Measurements from ENCODE around the gene ARL4C. TPM values are rescaled to one million over a fixed set of nuclear protein-coding genes. Genes with fewer than 3 reads are reported as not detected.

Gene ARL4C
- total RNA-seq, 1 experiment from 2014 or later = 6.7 TPM

DNA sequence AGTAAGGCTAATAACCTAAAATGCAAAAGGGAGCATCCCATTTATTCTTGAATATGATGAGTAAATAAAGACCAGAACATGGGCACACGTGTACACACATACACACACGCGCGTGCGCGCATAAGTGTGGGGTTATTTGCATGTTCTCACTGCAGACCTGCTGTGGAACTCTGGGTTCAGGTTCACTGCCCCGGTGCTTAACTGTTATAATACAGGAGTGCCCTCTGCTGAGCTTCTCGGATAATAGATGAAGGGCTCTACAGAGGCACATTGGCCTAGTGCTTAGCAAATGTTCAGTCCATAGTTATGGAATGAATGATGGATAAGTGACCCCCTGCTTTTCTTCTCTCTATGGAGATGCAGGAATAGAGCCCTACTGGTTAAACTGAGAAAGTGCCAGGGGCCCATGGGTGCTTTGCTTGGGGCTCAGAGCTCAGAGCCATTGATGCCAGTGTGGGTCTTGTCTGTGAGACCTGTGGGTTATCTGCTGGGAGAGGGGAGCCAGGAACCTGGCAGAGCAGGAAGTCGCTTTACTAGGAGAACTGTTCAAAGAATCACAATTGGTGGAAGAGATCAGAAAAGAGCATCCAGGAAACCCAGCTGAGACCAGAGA, 3.6 kb upstream of the ARL4C start:
- DNase-seq (ENCODE audit: low spot score) = peak; percentile 62

DNA sequence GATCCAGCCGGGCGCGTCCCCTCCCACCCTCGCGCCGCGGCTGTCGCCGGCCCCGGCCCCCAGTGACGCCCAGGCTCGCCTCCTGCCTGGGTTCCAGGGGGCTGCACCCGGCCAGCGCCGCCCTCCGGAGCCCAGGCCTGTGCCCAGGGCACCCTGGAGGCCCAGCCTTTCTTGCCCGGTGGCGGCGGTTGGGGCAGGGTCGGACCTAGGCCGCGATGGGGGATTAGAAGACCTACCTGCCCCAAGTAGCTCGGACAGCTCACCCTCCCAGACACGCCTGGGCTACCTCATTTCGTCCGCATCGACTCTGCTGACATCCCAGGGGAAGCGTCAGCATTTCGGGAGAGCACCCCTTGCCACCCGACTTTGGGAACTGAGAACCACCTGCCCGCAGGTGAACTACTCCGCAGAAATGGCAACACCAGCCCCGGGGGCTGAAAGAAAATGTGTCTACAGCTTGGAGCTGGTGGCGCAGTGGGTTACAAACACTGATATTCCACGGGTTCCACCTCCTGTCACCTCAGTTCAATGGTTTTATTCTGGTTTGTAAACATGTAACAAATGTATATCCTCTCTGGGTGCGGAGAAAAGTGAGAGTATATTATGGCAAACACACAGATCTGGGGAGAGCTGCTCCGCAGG, 834 bp upstream of the ARL4C start:
- DNase-seq (ENCODE audit: low spot score) = no peak

DNA sequence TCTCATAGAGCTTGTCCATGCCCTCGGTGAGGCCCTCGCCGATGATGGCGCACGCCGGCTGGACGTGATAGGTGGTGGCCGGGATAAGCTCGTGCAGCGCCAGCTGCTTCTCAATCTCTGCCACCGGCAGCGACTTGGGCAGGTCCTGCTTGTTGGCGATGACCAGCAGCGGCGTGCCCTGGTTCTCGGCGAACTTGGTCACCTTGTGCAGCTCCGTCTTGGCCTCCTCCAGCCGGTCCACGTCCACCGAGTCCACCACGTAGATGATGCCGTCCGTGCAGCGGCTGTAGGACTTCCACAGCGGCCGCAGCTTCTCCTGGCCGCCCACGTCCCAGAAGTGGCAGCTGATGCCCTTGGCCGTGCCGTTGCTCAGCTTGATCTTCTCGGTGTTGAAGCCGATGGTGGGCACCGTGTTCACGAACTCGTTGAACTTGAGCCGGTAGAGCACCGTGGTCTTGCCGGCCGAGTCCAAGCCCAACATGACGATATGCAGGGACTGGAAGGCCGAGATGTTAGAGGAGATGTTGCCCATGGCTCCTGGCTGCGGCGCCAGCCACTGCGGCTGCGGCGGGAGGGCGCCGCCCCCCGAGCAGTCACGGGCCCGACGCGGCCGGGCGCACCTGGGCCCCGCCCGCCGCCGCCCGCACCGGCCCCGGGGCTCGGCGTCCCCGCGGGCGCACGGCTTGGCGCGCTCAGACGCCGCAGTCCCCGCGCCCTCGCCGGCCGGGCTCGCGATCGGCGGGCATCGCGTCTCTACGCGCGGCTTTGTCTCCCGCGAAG, 636 bp downstream of the ARL4C start:
- peak; percentile 33 for DNase-seq (ENCODE audit: low spot score)

DNA sequence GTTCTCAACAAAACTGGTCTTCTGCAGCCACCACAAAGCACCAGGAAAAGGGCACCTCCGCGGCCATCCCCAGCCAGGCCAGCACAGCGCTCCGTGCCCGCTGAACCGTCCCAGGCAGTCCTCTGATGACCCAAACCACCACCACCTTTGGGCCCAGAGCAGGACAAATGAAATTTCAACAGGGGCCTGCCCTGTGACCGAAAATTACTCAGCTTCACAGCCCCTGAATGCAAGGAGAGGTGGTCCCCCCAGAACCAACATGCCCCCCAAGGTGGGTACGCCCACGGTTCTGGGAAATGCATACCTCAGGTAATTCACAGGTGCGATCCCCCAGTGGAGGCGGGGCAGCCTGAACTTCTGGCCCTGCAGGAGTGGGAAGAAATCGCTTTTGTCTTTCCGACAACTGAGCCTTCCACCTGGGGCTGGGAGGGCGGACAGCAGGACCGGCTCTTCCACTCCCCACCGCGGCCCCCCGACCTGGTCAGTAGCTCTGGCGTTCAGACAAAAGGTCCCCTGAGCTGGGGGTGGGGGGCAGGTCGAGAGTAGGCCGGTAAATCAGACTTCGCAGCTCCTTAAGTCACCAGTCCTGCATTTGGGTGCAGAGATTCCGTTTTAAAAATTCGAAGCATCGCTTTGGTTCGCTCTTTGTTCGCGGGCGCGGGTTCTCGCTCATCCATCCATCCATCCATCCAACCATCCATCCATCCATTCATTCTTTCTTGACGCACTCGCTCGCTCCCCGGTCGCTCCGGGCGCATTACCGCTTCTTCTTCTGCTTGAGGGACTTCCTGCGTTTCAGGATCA, 1.4 kb downstream of the ARL4C start:
- no peak for DNase-seq (ENCODE audit: low spot score)

DNA sequence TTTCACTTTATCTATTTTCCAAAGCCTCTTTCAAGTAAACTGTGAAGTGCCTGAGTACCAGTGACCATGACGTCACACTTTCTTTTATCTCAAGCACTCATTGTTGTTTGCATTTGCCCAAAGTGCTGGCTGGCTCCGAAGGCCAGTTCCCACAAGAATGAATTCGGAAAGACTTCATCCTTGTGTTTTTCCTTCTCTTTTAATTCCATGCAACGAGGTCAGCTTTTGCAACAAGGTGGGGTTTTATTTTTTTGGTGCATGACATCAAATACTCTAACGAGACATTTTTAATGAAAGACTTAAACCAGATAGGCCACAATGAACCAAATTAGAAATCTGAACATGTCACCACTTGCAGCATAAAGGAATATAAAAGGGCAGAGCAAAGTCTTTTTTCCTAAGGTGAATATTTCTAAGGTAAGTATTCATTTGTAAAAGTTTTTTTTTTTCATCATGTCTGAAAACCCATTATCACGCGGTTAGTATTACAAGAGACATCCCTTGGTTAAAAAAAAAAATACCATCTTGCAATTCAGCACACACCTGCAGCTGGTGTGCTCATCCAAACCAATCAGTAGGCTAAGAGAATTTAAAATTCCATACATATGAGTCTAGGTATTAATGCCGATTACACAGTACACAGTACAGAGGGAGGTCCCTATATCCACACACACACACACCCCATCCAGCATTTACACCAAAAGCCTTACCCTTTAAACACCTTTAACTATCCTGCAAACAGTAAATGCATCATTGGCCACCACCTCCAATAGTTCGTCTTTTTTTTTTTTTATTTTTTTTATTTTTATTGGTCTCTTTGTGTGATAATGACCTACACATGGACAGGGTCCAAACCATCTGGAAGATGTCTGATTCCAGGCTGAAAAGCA, 2.3 kb downstream of the ARL4C start:
- peak; percentile 60 for DNase-seq (ENCODE audit: low spot score)

DNA sequence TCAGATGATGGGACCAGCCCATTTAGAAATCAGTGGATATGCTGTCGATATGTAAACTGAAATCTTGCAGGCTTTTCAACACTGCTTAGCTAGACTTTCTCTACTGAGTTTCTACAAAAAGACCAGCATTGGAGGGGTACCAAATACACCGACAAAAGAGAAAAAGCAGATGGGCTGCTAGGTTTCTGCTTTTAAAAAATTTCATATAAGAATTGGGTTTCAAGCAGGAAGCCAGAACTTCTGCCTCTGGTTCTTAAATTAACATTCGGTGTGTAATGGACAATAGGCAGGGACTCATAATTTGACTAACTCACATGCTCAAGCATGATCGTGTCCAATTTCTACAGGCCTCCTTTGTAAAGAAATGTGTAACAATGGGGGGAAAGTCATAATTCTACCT, 3.1 kb downstream of the ARL4C start:
- no peak for DNase-seq (ENCODE audit: low spot score)

DNA sequence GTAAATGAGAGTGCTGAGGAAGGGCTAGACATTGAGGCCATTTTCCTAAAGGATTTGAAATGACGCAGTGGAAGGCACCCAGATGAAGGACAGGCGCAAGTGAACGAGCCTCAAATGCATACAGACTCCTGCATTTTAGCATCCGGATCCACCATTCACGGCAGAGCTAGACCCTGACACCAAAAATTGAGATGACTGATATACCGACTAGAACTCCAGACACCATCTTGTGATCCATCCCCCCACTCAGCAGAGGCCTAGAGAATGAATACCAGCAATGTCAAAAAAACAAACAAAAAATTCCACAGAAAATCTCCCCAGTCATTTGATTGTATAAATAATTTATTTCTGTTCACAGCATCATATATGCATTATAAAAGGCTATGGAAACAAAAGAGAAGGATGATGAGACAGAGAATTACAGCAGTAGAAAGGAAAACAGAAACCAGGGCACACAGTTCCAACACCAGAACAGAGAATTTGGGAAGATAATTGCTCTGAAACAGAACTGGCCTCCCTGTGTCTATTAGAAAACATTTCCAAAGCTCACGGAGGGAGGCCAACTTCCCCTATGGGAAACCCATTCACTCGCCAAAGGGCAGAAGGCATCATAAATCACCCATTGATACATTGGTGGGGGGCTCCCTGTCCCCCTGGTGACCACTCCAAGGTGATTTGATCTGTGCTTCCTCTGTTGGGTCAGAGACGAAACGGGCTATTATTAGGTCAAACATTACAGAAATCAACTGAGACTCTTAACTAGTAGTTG, 4.0 kb downstream of the ARL4C start:
- DNase-seq (ENCODE audit: low spot score) = no peak

DNA sequence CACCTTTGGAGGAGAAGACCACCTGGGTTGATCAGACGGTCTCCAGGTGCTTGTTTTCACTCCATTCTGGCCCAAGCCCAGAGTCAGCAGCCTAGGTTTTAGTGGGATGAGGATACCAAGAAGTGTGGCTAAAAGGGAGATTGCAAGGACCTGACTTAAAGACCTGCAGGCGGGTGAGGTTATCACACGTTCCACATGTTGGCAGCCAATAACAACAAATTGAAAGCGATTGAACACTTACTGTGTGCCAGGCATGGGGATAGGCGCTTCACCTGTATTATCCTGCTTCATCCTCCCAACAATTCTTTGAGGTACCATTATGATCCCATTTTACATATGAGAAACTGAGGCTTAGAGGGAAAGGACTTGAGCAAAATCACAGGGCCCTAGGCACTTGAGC, 5.0 kb downstream of the ARL4C start:
- no peak for DNase-seq (ENCODE audit: low spot score)

DNA sequence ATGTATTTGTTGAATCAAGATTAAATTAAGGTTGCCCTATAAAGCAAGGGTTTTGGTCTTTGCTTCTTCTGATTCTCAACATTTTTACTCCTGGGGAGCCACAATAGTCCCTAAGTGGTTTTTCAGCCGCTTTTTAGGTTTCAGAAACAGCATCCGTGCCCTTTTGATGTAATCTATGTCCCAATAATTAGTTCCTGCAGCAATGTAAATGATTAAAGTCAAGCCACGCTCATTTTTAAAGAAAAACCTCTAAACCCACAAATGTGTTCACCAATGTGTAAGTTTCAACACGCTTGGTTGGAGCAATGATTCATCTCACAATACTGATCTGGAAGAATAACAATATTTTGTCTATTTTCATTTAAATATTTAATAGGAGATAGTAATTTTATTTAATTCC, 5.6 kb downstream of the ARL4C start:
- no peak for DNase-seq (ENCODE audit: low spot score)

DNA sequence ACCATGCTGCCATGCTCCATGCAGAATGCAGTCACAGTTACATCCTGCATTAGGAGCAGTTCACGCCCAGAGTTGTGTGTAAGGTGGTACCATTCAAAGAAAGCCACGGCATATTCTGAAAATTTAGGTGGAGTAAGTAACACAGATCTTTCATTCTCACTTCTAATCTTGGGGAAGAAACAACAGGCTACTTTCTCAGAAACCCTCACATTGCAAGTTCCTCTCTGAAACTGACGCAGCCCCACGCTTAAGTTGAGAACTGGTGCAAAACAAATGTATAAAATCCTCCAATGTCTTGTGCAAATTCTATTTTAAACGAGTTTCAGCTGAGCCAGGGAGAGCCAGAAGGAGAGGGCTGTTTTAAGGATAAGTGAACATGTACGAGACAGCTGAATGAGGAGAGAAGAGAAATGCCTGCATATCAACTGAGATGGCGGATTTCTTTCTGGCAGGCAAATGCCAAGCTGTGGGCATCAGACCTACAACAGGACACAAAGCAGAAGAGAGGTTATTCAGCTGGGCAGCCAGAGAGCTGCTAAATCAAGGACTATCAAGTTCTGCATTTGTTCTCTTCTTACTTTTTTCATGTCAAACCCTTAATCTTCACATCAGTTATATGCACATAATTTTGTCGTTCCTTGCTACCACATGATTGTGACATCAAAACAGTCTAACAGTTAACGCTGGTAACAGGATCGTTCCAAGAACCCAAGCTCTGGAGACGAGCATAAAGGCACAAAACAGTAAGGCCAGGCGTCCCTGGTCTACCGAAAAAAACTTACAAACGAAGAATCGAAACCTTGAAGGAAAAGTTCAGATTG, 6.4 kb downstream of the ARL4C start:
- DNase-seq (ENCODE audit: low spot score) = no peak

DNA sequence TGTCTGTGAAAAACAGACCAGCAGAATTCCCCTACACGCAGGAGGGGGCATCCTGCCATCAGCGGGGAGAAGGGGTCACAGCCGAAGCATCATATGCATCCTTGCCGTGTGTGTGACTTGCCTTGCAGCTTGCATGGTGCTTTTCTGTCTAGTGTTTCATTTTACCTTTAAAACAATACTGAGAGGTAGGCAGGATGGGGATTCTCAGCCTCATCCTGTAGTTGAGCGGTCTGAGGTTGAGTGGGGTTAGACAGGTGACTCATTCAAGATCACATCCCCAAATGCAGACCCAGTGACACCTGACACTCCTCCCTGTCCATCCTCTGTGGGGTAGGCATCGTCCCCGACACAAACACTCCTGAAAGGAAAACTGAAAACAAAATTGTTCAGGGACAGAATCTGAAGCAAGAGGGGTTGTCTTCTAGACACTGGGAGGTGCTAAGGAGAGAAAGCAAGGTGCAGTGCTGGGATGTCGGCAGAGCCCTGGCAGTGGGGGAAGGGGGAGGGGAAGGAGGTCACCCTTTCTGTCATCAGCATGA, 7.9 kb downstream of the ARL4C start:
- DNase-seq (ENCODE audit: low spot score) = no peak

DNA sequence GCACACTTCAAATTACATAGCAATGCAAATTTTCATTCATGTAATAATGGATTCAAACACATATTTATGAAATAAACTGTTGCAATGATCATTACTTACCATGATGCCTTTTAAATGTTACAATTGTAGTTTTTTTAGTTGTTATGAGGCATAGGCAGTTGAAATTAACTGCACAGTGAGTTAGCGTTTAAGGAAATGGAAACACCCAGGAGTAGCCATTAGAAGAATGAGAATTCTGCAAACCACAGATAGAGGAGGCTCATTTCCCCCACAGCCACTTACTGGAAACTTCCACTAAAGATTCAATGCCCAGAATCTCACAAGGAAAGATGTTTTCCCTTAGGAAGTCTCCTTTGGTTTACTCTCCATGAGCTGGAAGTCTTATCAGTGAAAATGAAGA, 8.4 kb downstream of the ARL4C start:
- DNase-seq (ENCODE audit: low spot score) = no peak

DNA sequence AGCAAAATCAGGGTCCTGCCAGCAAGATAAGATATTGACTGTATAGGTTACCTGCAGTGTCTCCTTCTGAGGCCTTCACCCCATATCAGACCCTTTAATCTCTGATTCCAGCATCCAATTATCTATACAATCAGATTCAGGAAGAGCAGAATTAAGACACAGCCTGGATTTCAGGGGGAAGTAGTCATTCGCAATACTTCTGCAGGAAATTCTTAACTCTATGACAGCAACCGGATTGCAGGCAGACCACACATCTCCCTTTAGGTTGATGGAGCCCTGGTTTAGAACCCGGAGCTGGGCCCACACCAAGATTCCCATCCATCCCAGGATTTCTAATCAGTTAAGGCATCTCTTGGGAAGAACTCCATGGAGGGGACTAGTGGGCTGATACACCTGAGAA, 9.5 kb downstream of the ARL4C start:
- no peak for DNase-seq (ENCODE audit: low spot score)

DNA sequence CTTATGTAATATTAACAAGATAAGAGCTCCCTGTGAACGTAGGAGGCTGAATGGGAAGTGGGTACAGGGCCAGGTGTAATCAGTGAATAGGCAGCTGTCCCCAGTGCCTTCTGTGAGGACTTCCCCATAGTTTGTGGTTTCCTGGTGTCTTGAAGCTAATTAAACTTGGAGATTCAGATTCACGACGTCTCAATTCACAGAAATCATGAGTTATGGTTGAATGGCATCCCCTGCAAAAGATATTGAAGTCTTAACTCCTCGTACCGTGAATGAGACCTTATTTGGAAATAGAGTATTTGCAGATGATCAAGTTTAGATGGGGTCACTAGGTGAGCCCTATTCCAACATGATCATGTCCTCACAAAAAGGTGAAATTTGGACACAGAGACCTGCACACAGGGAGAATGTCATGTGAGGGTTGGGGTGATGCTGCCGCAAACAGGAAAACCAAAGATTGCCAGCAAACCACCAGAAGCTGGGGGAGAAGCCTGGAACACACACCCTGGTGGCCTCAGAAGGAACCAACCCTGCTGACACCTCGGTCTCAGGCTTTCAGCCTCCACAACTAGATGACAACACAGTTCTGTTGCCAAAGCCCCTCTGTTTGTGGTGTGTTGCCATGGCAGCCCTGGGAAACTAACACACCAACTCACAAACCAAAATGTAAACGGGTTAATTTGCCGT, 13.2 kb downstream of the ARL4C start:
- no peak for DNase-seq (ENCODE audit: low spot score)

DNA sequence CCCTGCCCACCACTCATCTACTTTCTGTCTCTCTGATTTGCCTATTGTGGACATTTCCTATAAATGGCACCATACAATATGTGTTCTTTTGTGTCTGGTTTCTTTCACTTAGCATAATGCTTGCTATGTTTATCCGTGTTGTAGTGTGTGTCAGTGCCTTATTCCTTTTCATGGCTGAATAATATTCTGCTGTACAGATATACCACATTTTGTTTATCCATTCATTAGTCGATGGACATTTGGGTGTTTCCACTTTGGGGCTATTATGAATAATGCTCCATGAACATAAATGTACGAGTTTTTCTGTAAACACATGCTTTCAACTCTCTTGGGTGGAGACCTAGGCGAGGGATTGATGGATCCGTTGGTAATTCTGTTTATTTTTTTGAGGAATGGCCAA, 15.6 kb downstream of the ARL4C start:
- DNase-seq (ENCODE audit: low spot score) = no peak

DNA sequence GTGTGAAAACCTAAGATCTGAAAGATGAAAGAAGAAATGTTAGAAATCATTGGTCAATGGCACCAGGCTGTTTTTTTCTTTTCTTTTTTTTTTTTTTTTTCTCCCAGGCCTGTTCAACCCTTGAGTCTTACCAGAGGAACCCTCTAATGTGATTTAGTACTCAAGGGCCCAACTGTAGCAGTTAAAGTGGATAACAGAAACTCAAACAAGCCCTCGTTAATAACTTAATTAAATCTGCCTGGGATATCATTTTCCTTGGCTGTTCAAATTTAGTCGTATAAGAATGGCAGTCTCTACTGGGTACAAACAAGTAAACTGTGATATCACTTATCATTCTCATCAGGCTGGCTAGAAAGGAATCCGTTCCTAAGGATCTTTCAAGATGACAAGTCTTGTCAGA, 16.5 kb downstream of the ARL4C start:
- DNase-seq (ENCODE audit: low spot score) = no peak

DNA sequence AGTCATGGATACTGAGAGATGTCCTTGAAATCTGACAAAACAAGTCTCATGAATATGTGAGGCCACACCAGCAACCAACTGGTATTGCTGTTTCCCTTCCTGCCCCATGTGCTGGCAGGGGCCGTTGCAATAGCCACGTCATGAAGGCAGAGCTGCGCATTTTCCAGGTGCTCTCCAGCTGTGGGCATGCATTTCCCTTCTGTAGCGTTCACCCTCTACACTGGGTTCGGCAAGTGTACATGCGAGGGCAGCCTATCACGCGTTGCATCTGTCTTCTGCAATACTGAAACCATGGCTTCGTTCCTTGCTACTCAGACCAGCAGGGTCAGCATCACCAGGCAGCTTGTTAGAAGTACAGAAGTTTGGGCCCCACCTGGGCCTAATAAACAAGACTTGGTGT, 17.4 kb downstream of the ARL4C start:
- DNase-seq (ENCODE audit: low spot score) = no peak

DNA sequence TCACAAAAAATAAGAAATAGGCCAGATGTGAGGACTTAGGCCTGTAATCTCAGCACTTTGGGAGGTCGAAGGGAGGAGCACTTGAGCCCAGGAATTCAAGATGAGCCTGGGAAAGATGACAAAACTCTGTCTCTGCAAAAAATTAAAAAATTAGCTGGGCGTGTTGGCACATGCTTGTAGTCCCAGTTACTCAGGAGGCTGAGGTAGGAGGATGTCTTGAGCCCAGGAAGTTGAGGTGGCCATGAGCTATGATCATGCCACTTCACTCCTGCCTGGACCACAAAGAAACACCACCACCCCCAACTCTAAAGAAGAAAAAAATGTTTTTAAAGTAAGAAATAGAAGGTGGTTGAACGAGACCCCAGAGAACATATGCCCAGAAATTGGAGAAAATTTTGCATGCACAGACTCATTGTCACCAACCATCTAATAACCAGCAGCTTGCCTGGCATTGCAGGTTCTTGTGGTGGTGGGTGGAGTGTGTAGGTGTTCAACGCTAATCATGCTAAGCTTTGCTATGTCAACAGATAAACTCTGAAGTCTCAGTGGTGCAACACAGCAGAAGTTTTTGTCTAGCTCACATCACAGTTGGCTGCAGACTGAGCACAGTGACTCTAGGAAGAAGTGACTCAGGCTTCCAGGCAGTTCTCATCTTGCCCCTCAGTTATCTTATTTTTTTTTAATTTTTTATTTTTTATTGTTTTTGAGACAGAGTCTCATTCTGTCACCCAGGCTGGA, 18.6 kb downstream of the ARL4C start:
- no peak for DNase-seq (ENCODE audit: low spot score)
